Endodermal cell (in vitro differentiated cells): Measurements from ENCODE around the gene SDF2. TPM values are rescaled to one million over a fixed set of nuclear protein-coding genes. Genes with fewer than 3 reads are reported as not detected.
"Not testable (repeated sequence)": the region's sequence is repeated elsewhere in the genome, so short reads cannot be mapped to it uniquely, and the experiment has no call there.

Experiments used
- DNase-seq: peaks from one replicate; pipeline ENCODE4 v3.0.0-alpha.2; 2017
- H3K27ac ChIP-seq: 2 replicates; pipeline ENCODE4 v1.5.1; 2013; ENCODE audit warnings: mild to moderate bottlenecking, low read depth, low read length, moderate library complexity
- H3K27me3 ChIP-seq: 2 replicates; pipeline ENCODE4 v1.6.1; 2013; ENCODE audit warnings: mild to moderate bottlenecking, low read length, moderate library complexity; ENCODE audit not compliant: insufficient read depth, control insufficient read depth, poor library complexity, severe bottlenecking
- H3K36me3 ChIP-seq: 2 replicates; pipeline ENCODE4 v1.7.0; 2013; ENCODE audit warnings: mild to moderate bottlenecking, low read length, moderate library complexity; ENCODE audit not compliant: control insufficient read depth, insufficient read depth
- H3K4me1 ChIP-seq: one replicate; pipeline ENCODE4 v1.7.0; 2013; ENCODE audit warnings: low read length; ENCODE audit not compliant: control insufficient read depth, insufficient read depth
- H3K4me3 ChIP-seq: 2 replicates; pipeline ENCODE4 v1.5.1; 2013; ENCODE audit warnings: mild to moderate bottlenecking, low read length, moderate library complexity
- H3K9ac ChIP-seq: 2 replicates; pipeline ENCODE4 v1.6.1; 2013; ENCODE audit warnings: mild to moderate bottlenecking, low read length, moderate library complexity; ENCODE audit not compliant: poor library complexity, severe bottlenecking; ENCODE audit errors: extremely low read depth
- H3K9me3 ChIP-seq: 2 replicates; pipeline ENCODE4 v1.6.1; 2013; ENCODE audit warnings: mild to moderate bottlenecking, low read length, moderate library complexity; ENCODE audit not compliant: control insufficient read depth
- H3K27ac Mint-ChIP-seq: 2 replicates; pipeline ENCODE4 v1.8.0; 2020; ENCODE audit warnings: mixed read lengths
- H3K27me3 Mint-ChIP-seq: 2 replicates; pipeline ENCODE4 v1.8.0; 2021; ENCODE audit warnings: mild to moderate bottlenecking, mixed read lengths; ENCODE audit not compliant: insufficient read depth
- H3K36me3 Mint-ChIP-seq: 2 replicates; pipeline ENCODE4 v1.8.0; 2020; ENCODE audit warnings: low read depth, mixed read lengths
- H3K4me1 Mint-ChIP-seq: 2 replicates; pipeline ENCODE4 v1.8.0; 2020; ENCODE audit warnings: mixed read lengths
- H3K4me3 Mint-ChIP-seq: 2 replicates; pipeline ENCODE4 v1.8.0; 2020; ENCODE audit warnings: mild to moderate bottlenecking, moderate library complexity, mixed read lengths
- H3K9me3 Mint-ChIP-seq: 2 replicates; pipeline ENCODE4 v1.8.0; 2020; ENCODE audit warnings: mild to moderate bottlenecking, mixed read lengths
- WGBS, 2 experiments: methylation state at CpG; one replicate each; pipeline versions ENCODE4 v1.1.5 to v1.1.7; 2013; ENCODE audit warnings: missing lambda C conversion rate in 2 of 2, mixed read lengths in 1 of 2; ENCODE audit not compliant: insufficient coverage in 1 of 2, insufficient read length in 1 of 2; 5-methylcytosine and 5-hydroxymethylcytosine counted together
- total RNA-seq, 2 donors: library from RNA; stranded (reverse); fragmentation: NEBNext Ultra II Directional in 1 of 2; extraction: Animal tissue kit (Norgen Biotek cat#: 25700) in 1 of 2; gene quantifications; 2 replicates in 1 of 2; 3 replicates in 1 of 2; pipeline ENCODE4 v1.2.1, GENCODE V29; 2021
- TF ChIP-seq, protein P1 (sequence below): fragments of 200-600 bp; sonication (generic); conservative IDR thresholded peaks from 2 replicates; pipeline ENCODE4 v1.5.0; 2021; ENCODE audit warnings: antibody characterized with exemption, mild to moderate bottlenecking

The SDF2 gene
- total RNA-seq, 2 donors from 2014 or later = 40.6 to 42.6 TPM

DNA sequence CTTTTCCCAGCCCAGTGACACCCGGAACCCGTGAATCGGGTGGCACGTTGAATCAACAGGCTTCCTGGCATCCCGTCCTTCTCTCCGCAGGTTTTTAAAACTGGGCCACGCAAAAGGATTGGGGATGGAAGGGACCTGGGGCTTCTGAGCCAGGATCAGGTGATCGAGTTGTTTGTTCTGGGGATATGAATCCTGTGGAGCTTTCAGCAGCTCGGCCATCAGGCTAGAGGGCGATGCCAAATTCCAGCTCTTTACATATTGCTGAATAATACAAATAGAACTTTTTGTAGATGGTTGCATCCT lies 772 bp upstream of the SDF2 start:
- Mint-ChIP-seq H3K27ac (peak overlapping the region; percentile 100), H3K27me3 (peaks cover 2% of the 10 kb centered on the region), H3K9me3 (peaks cover 39% of the 10 kb centered on the region), H3K36me3 (peaks cover 61% of the 10 kb centered on the region), H3K4me1 (peaks cover 14% of the 10 kb centered on the region), H3K4me3 (peak overlapping the region; percentile 99)
- Histone ChIP-seq H3K4me1 (no peaks in the 10 kb centered on the region), H3K9ac (peak overlapping the region; percentile 97), H3K27ac (peak overlapping the region; percentile 66), H3K4me3 (peak overlapping the region; percentile 99), H3K27me3 (no peaks in the 10 kb centered on the region), H3K36me3 (peaks cover 46% of the 10 kb centered on the region), H3K9me3 (peaks cover 35% of the 10 kb centered on the region)
- 5% methylated on average over 10 of the region's 10 CpGs; no CpG with 5 or more reads in 1 of the 2 experiments for WGBS, 2 experiments
- TF ChIP-seq, protein P1, sequence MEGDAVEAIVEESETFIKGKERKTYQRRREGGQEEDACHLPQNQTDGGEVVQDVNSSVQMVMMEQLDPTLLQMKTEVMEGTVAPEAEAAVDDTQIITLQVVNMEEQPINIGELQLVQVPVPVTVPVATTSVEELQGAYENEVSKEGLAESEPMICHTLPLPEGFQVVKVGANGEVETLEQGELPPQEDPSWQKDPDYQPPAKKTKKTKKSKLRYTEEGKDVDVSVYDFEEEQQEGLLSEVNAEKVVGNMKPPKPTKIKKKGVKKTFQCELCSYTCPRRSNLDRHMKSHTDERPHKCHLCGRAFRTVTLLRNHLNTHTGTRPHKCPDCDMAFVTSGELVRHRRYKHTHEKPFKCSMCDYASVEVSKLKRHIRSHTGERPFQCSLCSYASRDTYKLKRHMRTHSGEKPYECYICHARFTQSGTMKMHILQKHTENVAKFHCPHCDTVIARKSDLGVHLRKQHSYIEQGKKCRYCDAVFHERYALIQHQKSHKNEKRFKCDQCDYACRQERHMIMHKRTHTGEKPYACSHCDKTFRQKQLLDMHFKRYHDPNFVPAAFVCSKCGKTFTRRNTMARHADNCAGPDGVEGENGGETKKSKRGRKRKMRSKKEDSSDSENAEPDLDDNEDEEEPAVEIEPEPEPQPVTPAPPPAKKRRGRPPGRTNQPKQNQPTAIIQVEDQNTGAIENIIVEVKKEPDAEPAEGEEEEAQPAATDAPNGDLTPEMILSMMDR = no peak
- no peak for DNase-seq

DNA sequence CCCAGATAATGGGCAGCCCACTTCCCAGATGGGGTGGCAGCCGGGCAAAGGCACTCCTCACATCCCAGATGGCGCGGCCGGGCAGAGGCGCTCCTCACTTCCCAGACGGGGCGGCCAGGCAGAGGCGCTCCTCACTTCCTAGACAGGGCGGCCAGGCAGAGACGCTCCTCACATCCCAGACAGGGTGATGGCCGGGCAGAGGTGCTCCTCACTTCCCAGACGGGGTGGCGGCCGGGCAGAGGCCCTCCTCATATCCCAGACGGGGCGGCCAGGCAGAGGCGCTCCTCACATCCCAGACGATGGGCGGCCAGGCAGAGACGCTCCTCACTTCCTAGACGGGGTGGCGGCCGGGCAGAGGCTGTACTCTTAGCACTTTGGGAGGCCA lies 2.2 kb downstream of the SDF2 start:
- peaks cover 11% of the 10 kb centered on the region for H3K4me1 Mint-ChIP-seq
- not testable (repeated sequence) for H3K4me1 ChIP-seq, H3K4me3 ChIP-seq, H3K9ac ChIP-seq, H3K27ac ChIP-seq, H3K27me3 Mint-ChIP-seq, DNase-seq, H3K27me3 ChIP-seq, H3K27ac Mint-ChIP-seq
- peak overlapping the region; percentile 99 for H3K4me3 Mint-ChIP-seq
- Histone ChIP-seq H3K9me3 (peaks cover 58% of the 10 kb centered on the region), H3K36me3 (peaks cover 48% of the 10 kb centered on the region)
- WGBS, 2 experiments = 93 to 94% methylated on average over 11 to 23 of the region's 23 CpGs
- peaks cover 60% of the 10 kb centered on the region for H3K36me3 Mint-ChIP-seq
- H3K9me3 Mint-ChIP-seq = peaks cover 48% of the 10 kb centered on the region

DNA sequence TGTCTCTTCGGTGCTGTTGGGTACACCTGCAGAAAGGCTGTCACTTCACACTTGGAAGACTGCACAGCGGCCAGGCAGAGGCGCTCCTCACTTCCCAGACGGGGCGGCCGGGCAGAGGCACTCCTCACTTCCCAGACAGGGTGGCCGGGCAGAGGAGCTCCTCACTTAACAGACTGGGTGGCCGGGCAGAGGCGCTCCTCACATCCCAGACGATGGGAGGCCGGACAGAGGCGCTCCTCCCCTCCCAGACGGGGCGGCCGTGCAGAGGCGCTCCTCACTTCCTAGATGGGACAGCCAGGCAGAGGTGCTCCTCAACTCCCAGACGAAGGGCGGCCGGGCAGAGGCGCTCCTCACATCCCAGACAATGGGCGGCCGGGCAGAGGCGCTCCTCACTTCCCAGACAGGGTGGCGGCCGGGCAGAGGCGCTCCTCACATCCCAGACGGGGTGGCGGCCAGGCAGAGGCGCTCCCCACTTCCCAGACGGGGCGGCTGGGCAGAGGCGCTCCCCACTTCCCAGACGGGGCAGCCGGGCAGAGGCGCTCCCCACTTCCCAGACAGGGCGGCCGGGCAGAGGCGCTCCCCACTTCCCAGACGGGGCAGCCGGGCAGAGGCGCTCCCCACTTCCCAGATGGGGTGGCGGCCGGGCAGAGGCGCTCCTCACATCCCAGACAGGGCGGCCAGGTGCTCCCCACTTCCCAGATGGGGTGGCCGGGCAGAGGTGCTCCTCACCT lies 2.8 kb downstream of the SDF2 start:
- not testable (repeated sequence) for H3K9ac ChIP-seq, H3K27me3 Mint-ChIP-seq, H3K4me3 Mint-ChIP-seq, DNase-seq, H3K4me1 ChIP-seq, H3K27me3 ChIP-seq, H3K27ac ChIP-seq, H3K27ac Mint-ChIP-seq, H3K4me3 ChIP-seq
- peaks cover 11% of the 10 kb centered on the region for H3K4me1 Mint-ChIP-seq
- peaks cover 48% of the 10 kb centered on the region for H3K9me3 Mint-ChIP-seq
- Histone ChIP-seq H3K36me3 (peaks cover 45% of the 10 kb centered on the region), H3K9me3 (peaks cover 58% of the 10 kb centered on the region)
- peaks cover 57% of the 10 kb centered on the region for H3K36me3 Mint-ChIP-seq
- WGBS, 2 experiments = 94 to 98% methylated on average over 7 to 46 of the region's 46 CpGs

DNA sequence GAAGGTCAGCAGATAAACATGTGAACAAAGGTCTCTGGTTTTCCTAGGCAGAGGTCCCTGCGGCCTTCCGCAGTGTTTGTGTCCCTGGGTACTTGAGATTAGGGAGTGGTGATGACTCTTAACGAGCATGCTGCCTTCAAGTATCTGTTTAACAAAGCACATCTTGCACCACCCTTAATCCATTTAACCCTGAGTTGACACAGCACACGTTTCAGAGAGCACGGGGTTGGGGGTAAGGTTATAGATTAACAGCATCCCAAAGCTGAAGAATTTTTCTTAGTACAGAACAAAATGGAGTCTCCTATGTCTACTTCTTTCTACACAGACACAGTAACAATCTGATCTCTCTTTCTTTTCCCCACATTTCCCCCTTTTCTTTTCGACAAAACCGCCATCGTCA lies 3.4 kb downstream of the SDF2 start:
- H3K4me3 ChIP-seq = peak overlapping the region; percentile 74
- H3K4me1 Mint-ChIP-seq, H3K27ac ChIP-seq, H3K27ac Mint-ChIP-seq, H3K9ac ChIP-seq, H3K4me1 ChIP-seq, H3K27me3 ChIP-seq, H3K27me3 Mint-ChIP-seq, DNase-seq, H3K4me3 Mint-ChIP-seq: not testable (repeated sequence)
- peaks cover 58% of the 10 kb centered on the region for H3K9me3 ChIP-seq
- 97% methylated on average over 3 of the region's 8 CpGs; no CpG with 5 or more reads in 1 of the 2 experiments for WGBS, 2 experiments
- Mint-ChIP-seq H3K9me3 (peaks cover 48% of the 10 kb centered on the region), H3K36me3 (peaks cover 53% of the 10 kb centered on the region)
- peaks cover 47% of the 10 kb centered on the region for H3K36me3 ChIP-seq
